ENCODE data around the gene ALG11.

DNA sequence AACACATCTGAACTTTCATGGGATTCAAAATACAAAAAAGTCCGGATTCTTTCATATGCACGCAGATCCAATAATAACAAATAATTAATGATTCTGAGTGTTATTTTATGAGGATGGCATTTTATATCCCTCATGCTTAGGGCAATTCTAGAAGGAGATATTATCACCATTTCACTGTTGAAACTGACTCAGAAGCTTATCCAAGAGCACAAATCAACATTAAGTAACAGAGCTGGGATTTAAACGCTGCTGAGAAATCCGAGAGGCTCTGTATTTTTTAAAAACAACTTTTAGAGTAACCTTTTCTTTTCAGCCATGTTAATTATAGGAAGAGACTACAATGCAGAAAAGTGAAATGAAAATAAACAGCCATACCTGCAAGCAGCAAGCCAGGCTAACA is 31.3 kb upstream of the ALG11 start:
- TF ChIP-seq CTCF (conservative IDR thresholded peaks at IDR 0.05; ENCODE audit: low read length) = no peak
- no peak for TF ChIP-seq EZH2phosphoT487 (IDR thresholded peaks at IDR 0.05; ENCODE audit: borderline replicate concordance)

Measured in Loucy (cell line).